Activated gamma-delta T cell (primary cell): Measurements from ENCODE around the gene GGA1.
"Not testable (repeated sequence)": the region's sequence is repeated elsewhere in the genome, so short reads cannot be mapped to it uniquely, and the experiment has no call there.

Experiments
- DNase-seq: peaks from one replicate; lab custom pipeline; 2025; lab: John Stamatoyannopoulos, UW

GGA1 gene

DNA sequence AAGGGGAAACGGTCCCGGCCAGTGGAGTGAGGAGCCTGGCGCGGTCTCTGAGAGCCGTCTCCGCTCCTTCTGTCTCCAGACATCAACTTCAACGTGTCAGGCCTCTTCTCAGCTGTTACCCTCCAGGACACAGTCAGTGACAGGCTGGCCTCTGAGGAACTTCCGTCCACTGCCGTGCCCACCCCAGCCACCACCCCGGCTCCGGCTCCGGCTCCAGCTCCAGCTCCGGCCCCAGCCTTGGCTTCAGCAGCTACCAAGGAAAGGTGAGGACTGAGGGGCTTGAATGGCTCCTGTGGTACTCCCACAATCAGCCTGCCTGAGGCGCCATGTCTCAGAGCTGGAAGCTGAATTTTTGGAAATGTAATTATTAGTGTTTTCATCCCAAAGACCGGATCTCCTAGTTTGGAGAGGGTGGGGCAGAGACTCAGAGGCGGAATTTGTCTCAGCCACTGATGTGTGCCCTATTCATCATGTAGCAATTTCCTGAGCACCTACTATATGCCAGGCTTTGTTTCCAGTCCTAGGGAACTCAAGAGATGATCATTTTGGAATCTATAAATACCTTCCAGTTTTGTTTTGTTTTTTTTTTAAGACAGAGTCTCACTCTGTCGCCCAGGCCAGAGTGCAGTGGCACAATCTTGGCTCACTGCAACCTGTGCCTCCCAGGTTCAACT lies 42.0 kb downstream of the GGA1 start:
- DNase-seq, result no peak

GRCh38 chr22:37654563-37655251 lies 46.1 kb downstream of the GGA1 start:
- DNase-seq, result no peak

DNA sequence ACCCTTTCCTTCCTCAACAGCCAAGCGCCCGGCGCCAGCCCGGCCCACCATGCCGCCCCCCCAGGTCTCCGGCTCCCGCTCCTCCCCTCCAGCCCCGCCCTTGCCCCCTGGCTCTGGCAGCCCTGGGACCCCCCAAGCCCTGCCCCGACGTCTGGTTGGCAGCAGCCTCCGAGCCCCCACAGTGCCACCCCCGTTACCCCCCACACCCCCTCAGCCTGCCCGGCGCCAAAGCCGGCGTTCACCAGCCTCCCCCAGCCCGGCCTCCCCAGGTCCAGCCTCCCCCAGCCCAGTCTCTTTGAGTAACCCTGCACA lies 46.6 kb downstream of the GGA1 start:
- DNase-seq, result no peak

GRCh38 chr22:37656583-37656982 lies 47.9 kb downstream of the GGA1 start:
- DNase-seq, result not testable (repeated sequence)

- no peak for DNase-seq
These were observed 49.0 kb downstream of the GGA1 start for GRCh38 chr22:37657590-37658132.

- DNase-seq, result peak; percentile 95
These were observed 49.8 kb downstream of the GGA1 start, which contains the start of gene PDXP for GRCh38 chr22:37658133-37659065. Gene PDXP (plus strand): TSS chr22:37658723. CDS start chr22:37658783, 60 bp downstream.

- DNase-seq, result no peak
These were observed 50.6 kb downstream of the GGA1 start for GRCh38 chr22:37659066-37659896.

GRCh38 chr22:37659897-37660708 lies 51.5 kb downstream of the GGA1 start:
- DNase-seq, result no peak

DNA sequence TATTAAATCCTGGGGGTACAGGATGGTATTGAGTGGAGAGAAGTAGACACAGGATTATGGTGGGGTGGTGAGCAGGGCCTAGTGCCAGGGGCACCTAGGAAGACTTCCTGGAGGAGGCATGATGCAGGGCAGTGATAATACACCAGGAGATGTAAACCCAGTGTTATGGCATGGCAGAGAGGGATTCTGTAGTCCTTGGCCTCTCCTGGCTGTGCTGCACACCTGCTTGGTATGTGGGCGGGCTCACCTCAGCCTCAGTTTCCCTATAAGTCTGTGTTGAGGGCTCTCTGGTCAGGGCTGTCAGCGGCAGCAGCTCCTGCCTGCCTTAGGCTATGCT lies 52.0 kb downstream of the GGA1 start:
- DNase-seq, result no peak

DNA sequence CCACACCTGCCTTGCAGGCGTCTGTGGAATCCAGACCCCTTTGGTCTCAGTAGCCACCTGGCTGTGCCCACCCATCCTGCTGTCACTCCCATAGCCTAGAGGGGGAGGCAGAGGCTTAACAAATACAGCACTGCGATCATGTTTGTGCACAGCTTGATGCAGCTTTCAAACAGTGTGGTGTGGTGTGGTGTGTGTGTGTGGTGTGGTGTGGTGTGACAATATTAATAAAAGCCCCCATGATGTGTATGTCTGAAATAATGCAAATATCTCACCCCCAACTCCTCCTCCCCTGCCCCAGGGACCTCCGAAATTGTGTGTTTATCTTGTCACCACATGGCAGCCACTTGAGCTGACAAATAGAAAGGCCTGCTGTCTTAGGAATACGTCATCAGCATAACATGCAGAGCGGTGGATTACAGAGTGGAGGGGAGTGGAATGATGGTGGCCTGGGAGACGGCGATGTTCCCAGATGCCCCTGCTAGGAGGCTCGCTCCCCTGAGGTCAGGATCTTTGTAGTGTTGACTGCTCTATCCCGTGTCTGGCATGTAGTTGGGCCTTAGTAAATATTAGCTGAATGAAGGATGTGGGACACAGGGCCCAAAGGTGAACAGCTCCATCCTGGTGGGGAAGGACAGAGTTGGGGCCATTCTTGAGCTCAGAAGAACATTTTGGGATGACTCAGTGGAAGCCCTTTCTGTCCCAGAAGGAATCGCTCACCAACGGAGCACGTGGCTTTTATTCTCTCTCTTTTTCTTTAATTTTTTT lies 52.7 kb downstream of the GGA1 start:
- DNase-seq, result no peak

- DNase-seq, result no peak
These were observed 53.4 kb downstream of the GGA1 start for GRCh38 chr22:37662039-37662438.

GRCh38 chr22:37663521-37664140 lies 55.0 kb downstream of the GGA1 start:
- DNase-seq, result no peak

GRCh38 chr22:37664249-37665101 lies 55.8 kb downstream of the GGA1 start:
- no peak for DNase-seq

DNA sequence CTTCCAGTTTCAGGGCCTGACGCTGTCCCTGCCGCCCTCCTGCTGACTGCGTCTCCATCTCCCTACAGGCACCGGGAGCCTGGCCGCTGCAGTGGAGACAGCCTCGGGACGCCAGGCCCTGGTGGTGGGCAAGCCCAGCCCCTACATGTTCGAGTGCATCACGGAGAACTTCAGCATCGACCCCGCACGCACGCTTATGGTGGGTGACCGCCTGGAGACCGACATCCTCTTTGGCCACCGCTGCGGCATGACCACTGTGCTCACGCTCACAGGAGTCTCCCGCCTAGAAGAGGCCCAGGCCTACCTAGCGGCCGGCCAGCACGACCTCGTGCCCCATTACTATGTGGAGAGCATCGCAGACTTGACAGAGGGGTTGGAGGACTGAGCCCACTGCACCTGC lies 56.9 kb downstream of the GGA1 start:
- no peak for DNase-seq

DNA sequence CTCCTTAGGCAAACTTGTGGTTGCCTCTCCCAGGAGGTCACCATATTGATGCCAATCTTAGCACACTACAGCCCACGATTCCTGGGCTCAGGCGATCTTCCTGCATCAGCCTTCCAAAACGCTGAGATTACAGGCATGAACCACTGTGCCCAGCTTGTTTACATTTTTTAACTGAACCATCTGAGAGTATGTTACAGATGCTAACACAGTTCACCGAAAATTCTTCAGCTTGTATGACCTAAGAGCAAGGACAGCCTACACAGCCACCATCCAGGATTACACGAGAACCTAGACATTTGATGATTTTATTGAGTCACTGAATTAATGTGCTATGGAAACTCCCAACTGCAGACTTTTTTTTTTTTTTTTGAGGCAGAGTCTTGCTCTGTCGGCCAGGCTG lies 61.0 kb downstream of the GGA1 start:
- DNase-seq, result no peak

DNA sequence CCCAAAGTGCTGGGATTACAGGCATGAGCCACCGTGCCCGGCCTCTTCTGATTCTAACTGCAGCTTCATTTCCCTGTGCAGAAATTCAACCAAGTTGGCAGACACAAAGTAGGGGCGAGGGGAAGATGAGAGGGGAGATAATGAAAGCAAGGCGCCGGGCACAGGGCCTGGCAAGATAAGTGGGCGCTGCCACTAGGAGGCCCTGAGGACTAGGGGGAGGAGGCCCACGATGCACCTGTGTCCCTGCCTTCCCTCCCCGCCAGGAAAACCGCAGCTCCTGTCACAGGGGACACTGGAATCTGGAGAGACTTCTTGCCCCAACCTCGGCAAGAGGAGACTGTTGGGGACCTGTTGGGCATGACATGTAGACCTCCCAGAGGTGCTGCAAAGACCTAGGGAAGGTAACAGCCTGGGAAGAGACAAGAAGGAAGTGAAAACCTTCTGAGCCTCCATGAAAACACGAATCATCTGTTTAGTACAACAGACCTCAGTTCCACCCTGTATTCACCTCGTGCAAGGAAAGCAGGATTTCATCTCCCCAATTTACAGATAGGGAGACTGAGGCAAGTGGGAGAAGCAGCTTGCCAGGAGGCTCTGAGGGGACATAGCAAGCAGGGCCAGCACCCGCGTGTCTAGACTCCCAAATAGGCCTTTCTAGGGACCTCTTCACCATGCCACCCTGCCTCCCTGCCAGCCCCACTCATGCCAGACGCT lies 63.7 kb downstream of the GGA1 start:
- DNase-seq, result no peak

DNA sequence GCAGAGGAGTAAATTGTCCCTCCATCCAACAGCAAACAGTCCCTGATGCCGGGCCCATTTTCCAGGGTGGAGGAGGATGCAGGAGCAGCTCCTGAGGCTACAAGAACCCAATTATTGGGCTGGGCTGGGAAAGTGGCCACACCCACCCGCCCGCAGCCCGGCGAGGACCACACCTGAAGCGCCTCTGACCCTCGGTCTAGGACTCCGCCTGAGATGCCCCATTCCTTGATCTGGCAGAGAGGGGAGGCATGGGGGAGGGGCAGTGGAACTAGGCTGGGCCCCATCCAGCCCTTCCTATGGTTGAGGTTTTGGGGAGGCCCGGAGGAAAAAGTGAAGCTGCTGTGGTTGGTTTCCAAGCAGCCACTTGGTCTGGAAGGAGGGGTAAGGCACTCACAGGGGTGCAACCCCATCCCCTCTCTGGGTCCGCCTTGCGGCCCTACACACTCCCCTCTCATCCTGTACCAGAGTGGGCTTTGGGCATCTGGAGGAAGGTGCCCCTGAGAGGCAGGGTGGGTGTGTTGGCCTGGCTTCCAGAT lies 64.4 kb downstream of the GGA1 start:
- no peak for DNase-seq

GRCh38 chr22:37674248-37674647 lies 65.6 kb downstream of the GGA1 start:
- DNase-seq, result no peak
